Fibroblast of skin of scalp (primary cell): ENCODE measurements around the gene CSMD2.
A peak's percentile ranks its signal among the peaks of the same experiment; 100 is the strongest.

Experiments used
- DNase-seq: peaks from one replicate; pipeline ENCODE4 v3.0.0-alpha.2; 2013

CSMD2 gene

GRCh38 chr1:33741749-33742148 is 423.3 kb downstream of the CSMD2 start:
- DNase-seq, result no peak

- DNase-seq, result no peak
These were observed 424.8 kb downstream of the CSMD2 start for GRCh38 chr1:33740040-33740744.

DNA sequence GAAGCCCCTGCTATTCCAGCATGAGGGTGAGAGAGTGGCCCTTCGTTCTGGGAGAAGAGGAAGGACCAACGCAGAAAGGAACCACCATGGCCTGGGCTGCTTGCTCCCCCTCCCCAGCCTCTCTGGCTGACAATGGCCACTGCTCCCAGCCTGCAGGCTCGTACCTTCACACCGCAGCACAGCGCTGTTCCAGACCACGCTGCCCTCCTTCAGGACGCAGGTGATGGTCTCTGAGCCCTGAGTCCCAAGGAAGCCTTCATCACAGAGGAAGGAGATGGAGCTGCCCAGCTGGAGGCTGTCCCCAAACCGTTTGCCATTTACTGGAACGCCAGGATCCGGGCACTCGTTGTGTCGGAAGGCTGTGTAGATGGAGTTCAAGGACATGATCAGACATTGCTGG is 426.1 kb downstream of the CSMD2 start:
- DNase-seq, result no peak

DNA sequence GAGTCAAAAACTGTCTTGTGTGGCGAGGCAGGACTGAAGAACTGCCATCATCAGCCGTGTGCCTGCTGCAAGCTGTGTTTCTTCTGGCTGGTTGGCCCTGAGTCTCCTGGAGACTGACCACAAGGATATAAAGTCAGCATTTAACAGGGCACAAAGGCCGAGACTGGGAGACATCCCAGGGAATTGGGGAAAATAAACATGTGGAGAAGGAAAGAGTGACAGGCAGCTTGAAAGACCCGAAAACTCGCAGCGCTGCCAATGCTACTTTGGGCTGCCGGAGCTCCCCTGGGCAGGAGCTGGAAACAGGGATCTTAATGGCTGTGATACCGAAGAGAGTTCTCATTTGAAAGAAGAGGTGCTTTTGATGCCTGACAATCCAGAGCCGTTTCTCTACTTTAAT is 426.5 kb downstream of the CSMD2 start:
- no peak for DNase-seq

GRCh38 chr1:33736496-33736895 is 428.5 kb downstream of the CSMD2 start:
- DNase-seq, result no peak

- peak; percentile 50 for DNase-seq
These were observed 429.4 kb downstream of the CSMD2 start for GRCh38 chr1:33735624-33736023.

DNA sequence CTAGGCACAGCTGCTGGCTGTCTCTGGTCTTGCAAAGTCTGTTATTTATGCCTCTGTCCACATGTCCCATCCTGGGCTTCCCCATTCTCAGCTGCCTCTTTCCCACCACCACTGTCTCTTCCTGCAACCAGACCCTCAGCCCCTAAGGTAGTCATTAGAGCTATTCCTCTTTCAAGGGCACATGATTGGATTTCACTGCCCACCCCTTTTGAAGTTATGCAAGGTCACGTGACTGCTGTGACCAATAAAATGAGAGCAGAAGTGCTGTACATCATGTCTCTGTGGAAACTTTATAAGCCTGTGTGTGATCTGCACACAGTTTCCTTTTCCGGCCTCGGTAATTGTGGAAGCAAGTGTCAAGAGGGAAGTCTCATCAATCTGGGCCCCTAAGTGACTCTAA is 437.7 kb downstream of the CSMD2 start:
- no peak for DNase-seq

- DNase-seq, result no peak
These were observed 438.7 kb downstream of the CSMD2 start for GRCh38 chr1:33726274-33726804.

DNA sequence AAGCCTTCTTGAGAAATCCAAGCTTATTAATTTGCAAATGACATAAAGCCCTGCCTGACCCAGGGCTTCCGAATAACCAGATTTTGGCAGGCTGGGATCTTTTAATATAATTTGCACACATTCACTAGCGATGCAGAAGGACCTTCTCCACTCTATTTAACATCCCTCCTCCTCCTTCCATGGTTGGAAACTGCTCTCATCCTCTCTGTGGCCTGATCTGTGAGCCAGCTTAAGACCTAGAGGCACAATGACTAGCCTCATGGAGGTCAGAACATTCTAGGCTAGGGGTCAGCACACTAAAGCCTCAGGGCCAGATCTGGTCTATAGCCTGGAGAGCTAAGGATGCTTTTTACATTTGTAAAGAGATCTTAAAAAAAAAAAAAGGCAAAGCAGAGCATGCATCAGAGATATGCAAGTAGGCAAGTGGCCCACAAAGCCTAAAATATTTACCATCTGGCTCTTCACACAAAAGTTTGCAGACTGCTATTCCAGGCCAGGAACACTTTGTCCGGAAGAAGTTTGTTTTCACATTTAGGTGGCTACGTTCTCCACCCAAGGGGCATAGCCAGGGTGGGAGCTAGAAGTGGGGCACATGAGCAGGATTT is 439.4 kb downstream of the CSMD2 start:
- DNase-seq, result no peak

DNA sequence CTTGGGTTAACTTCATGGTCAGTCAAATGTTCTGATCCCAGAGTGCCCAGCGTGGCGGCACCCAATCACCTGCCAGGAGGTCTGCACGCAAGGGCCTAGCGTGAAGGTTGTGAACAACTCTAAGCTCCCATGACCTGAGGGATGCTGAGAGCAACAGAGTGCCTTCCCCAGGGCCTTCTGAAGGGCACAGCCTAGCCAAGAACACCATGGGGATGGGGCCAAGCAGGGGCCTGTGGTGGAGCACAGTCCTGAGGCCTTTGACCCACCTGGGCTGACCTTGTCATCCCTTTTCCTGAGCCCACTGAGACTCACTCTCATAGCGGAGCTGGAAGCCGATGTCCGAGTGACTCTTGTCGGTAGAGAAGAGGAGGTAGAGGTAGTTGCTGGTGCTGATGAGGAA is 440.0 kb downstream of the CSMD2 start:
- DNase-seq, result no peak

DNA sequence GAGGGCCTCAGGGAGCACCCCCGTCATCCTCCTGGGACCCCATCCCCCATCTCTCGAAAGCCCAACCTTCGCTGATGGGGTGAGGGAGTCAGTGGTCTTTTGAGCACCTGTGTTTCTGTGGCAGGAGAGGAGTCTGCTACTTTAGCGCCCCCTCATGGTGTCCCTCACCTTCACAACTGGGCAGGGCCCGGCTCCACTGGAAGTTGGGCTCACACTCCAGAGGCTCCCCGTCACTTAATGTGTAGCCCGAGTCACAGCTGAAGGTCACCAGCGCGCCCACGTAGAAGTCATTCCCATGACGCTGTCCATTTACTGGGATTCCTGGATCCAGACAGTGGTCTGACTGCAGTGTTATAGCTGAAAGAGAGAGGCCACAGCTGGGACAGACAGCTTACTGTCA is 440.7 kb downstream of the CSMD2 start:
- DNase-seq, result no peak

- no peak for DNase-seq
These were observed 441.8 kb downstream of the CSMD2 start for GRCh38 chr1:33723251-33723650.

GRCh38 chr1:33721301-33721815 is 443.7 kb downstream of the CSMD2 start:
- no peak for DNase-seq

DNA sequence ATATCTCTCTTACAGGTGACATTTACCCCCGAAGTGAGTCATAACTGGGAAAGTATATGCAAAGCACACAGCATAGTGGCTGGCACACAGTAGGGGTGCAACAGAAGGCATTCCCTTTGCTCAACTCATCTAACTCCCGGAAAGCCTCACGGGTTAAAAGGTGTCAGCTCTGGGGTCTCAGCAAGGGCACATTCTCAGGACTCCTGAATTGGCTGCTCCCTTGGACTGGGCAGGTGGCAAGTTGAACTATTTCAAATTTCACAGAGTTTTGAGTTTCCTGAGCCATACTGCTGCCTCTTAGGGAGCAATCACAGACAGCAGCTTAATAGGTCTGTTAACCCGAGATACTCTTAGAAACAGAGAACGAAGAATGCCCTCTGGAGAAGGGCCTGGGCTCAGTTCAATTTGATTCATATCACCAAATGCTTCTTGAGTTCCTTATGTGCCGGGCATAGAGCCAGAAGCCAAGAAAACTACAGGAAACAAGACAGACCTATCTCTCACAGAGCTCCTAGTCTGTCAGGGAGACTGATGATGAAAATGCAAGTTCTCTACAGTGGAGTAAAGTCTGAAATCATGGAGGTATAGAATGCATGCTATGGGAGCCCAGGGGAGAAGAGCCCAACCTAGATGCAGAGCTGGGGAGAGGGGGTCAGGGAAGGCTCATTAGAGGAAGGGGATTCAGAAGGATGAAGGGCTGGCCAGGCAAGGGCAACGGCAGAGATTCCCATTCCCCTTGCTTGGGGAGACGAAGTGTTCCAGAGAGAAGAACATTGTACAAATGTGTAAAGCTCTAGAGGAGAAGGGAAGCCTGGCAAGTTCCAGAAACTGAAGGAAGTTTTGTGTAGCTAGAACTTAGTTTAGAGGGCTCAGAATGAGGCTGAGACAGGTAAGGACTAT is 445.0 kb downstream of the CSMD2 start:
- peak; percentile 58 for DNase-seq

GRCh38 chr1:33719326-33719725 is 445.7 kb downstream of the CSMD2 start:
- no peak for DNase-seq

GRCh38 chr1:33718186-33718585 is 446.8 kb downstream of the CSMD2 start:
- DNase-seq, result no peak

GRCh38 chr1:33716976-33717688 is 447.9 kb downstream of the CSMD2 start:
- DNase-seq, result no peak

DNA sequence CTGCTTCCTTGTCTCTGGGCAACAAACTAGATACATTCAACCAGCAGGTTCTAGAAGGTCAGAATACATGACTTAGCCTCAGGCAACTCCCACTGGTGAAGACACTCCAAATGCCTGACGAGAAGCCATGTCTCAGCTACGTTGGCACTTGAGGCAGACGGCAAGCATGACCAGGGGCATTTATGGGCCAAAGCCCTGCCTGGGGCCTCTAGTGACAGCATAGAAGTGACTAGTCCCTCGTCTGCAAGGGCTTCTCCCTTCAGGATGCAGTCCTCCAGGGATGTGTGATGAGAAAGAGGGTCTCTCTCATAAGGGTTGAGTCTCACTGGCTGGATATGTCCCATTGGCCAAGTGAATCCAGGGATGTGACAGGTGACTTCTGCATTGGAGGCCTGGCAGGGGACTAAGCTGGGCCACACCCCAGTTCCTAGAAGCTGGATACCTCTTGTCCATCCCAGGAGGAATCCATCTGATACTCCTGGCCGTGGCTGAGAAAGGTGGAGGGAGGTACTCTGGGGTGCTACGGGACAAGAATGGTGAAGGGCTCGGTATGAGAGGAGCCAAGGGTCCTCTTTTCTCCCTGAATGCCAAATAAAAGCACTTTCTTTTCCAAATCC is 449.7 kb downstream of the CSMD2 start:
- no peak for DNase-seq

GRCh38 chr1:33714421-33714820 is 450.6 kb downstream of the CSMD2 start:
- no peak for DNase-seq

DNA sequence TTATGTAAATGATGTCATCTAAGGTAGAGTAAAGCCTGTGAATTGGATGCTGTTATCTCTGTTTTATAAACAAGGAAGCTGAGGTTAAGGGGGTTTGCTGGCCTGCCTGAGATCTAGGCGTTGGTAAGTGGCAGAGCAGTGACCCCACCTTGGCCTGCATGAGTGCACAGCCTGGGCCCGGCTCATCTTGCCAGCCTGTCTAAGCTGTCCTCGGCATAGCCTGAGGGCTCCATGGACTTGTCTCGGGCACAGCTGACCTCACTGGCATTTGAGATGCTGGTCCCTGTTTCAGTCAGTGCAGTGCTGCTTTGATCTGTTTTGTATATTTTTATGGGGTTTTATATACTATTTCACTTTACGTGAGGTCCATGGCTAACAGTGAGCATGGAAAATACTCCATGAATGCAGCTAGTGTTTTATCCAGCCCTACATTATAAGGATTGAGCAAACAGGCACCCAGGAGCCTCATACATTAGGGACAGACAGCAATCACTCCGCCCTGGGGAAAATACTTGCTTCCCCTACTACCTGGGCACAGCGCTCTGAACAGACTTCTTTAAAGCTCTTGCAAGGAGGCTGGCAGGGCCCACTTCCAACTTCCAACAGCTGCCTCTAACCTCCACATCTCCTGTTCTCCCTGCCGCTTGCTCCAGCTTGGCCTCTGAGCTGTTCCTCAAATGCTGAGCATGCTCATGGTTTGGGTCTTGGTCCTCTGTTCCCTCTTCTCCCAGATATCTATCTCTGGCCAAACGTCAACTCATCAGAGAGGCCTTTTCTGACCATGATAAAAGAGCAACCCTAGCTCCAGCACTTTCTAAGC is 451.8 kb downstream of the CSMD2 start:
- DNase-seq, result no peak

- DNase-seq, result peak; percentile 76
These were observed 452.8 kb downstream of the CSMD2 start for GRCh38 chr1:33712186-33712585.
